ENCODE data around the gene ACSF3. TPM values are rescaled to one million over a fixed set of nuclear protein-coding genes. Genes with fewer than 3 reads are reported as not detected.

Gene ACSF3
- total and polyA plus RNA-seq, 2 donors (not counting 1 experiment from before 2014, with no cell fraction given) = 9.2 to 23.1 TPM

DNA sequence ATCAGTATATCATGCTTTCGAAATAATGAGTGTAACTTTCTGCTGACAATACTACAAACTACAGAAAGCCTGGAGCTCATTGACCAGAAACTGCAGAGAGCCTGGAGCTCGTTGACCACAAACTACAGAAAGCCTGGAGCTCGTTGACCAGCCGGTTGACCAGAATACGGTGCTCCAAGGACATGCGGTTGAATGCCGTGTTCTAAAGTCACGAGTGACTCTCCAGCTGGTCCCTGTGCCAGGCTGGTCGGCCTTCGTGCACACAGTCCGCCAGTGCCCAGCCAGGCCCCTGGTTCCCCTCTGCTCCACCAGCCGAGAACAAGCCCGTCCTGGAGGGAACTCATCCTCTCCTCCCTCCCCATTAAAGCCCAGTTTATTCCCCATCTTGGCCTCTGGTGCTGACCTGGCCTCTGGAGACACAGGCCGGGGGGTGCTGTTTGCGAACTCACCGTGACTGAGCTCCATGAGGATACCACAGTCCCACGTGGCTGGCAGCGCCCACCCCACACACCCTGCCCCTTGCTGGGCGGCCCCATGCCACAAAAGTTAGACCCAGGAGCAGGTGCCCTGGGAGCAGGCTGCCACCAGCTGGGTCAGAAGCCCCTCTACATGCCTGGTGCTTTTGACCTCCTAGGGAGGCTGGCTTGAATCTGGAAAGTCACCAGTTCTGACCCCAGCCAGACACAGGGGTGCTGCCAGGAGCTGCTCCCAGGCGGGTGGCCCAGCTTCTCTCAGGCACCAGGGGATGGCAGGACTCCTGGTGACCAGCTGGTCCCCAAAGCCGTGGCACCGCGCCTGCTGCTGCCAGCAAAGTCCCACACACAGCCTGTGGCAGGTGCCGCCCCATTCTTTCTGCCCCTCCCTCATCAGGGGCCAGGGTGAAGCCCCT, 62.4 kb downstream of the ACSF3 start:
- Histone ChIP-seq H4K20me1 (ENCODE audit: control insufficient read depth, extremely low read depth, insufficient read depth, low read length) (no peaks in the 10 kb centered on the region), H3K4me2 (ENCODE audit: extremely low read depth, insufficient read depth, low read length) (no peak overlapping the region), H3K27ac (ENCODE audit: insufficient read depth, low read length) (no peak overlapping the region), H3K4me3 (replicated peaks in 1 of 4; ENCODE audit: control extremely low read depth in 1 of 4, insufficient read depth in 1 of 4, low read depth in 3 of 4, low read length in 4 of 4) (no peak overlapping the region), H3K79me2 (ENCODE audit: control insufficient read depth, insufficient read depth, low read length) (no peaks in the 10 kb centered on the region), H3K9ac (ENCODE audit: insufficient read depth, low read length) (no peak overlapping the region), H3K4me1 (ENCODE audit: control insufficient read depth, extremely low read depth, insufficient read depth, low read length) (peaks cover 5% of the 10 kb centered on the region), H3K36me3 (ENCODE audit: control insufficient read depth, insufficient read depth, low read length) (no peaks in the 10 kb centered on the region), H3K27me3 (ENCODE audit: control insufficient read depth, insufficient read depth, low read length) (no peaks in the 10 kb centered on the region), H2AFZ (ENCODE audit: low read length) (no peak overlapping the region), H3K9me3 (ENCODE audit: control insufficient read depth, insufficient read depth, low read depth, low read length) (no peaks in the 10 kb centered on the region)
- DNase-seq (ENCODE audit: low read depth in 2 of 2) = no peak
- no peak for TF ChIP-seq EZH2 (IDR thresholded peaks at IDR 0.05; ENCODE audit: low read length, missing control alignments)
- no peak for TF ChIP-seq CTCF (conservative IDR thresholded peaks at IDR 0.05 in 1 of 2, IDR thresholded peaks at IDR 0.05 in 1 of 2; ENCODE audit: low read depth in 1 of 2, low read length in 2 of 2)

DNA sequence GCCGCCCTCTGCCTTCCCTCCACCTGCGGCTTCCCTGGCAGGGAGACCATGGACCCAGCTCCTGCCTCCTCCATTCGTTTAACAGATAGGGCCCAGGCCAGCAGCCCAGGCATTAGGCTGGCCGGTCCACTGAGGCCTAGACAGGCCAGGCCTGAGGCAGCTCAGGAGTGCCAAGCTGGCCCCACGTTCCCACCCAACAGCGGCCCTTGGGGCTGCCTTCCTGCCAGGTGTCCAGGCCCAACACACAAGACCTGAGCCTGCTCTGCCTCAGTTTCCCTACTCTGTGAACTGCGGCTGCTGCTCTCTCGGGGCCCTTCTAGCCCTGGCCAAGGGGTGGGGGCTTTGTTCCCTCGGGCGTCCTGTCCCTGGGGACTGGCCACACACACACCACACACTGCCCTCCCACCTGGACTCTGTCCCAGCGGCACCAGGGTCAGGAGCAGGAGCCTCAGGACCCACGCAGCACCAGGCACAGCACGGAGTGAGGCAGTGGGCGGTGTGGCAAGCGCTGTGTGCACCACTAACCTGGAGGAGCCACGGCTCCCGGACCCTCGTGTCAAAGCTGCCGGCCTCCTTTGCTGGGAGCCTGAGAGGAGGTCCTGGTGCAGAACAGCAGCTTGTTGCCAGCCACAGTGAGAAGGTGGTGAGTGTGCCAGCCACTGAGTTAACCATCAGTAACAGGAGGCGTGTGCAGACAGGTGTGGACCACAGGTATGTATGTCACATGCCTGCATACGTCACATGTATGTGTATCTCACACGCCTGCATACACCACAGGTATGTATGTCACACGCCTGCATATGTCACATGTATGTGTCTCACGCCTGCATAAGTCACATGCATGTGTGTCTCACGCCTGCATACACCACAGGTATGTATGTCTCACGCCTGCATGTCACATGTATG, 63.3 kb downstream of the ACSF3 start:
- Histone ChIP-seq H3K9me3 (ENCODE audit: control insufficient read depth, insufficient read depth, low read depth, low read length) (no peaks in the 10 kb centered on the region), H2AFZ (ENCODE audit: low read length) (no peak overlapping the region), H3K79me2 (ENCODE audit: control insufficient read depth, insufficient read depth, low read length) (no peaks in the 10 kb centered on the region), H3K4me2 (ENCODE audit: extremely low read depth, insufficient read depth, low read length) (no peak overlapping the region), H3K27ac (ENCODE audit: insufficient read depth, low read length) (no peak overlapping the region), H3K4me1 (ENCODE audit: control insufficient read depth, extremely low read depth, insufficient read depth, low read length) (peaks cover 5% of the 10 kb centered on the region), H3K27me3 (ENCODE audit: control insufficient read depth, insufficient read depth, low read length) (no peaks in the 10 kb centered on the region), H3K4me3 (replicated peaks in 1 of 4; ENCODE audit: control extremely low read depth in 1 of 4, insufficient read depth in 1 of 4, low read depth in 3 of 4, low read length in 4 of 4) (no peak overlapping the region), H4K20me1 (ENCODE audit: control insufficient read depth, extremely low read depth, insufficient read depth, low read length) (no peaks in the 10 kb centered on the region), H3K9ac (ENCODE audit: insufficient read depth, low read length) (no peak overlapping the region), H3K36me3 (ENCODE audit: control insufficient read depth, insufficient read depth, low read length) (no peaks in the 10 kb centered on the region)
- no peak for DNase-seq (ENCODE audit: low read depth in 2 of 2)
- TF ChIP-seq EZH2 (IDR thresholded peaks at IDR 0.05; ENCODE audit: low read length, missing control alignments) (no peak), CTCF (conservative IDR thresholded peaks at IDR 0.05 in 1 of 2, IDR thresholded peaks at IDR 0.05 in 1 of 2; ENCODE audit: low read depth in 1 of 2, low read length in 2 of 2) (no peak)

DNA sequence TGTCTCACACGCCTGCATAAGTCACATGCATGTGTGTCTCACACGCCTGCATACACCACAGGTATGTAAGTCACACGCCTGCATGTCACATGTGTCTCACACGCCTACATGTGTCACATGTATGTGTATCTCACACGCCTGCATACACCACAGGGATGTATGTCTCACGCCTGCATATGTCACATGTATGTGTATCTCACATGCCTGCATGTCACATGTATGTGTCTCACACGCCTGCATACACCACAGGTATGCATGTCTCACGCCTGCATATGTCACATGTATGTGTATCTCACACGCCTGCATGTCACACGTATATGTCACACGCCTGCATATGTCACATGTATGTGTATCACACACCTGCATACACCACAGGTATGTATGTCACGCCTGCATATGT, 64.1 kb downstream of the ACSF3 start:
- Histone ChIP-seq H3K9me3 (ENCODE audit: control insufficient read depth, insufficient read depth, low read depth, low read length) (no peaks in the 10 kb centered on the region), H3K27ac (ENCODE audit: insufficient read depth, low read length) (no peak overlapping the region), H3K9ac (ENCODE audit: insufficient read depth, low read length) (no peak overlapping the region), H3K27me3 (ENCODE audit: control insufficient read depth, insufficient read depth, low read length) (no peaks in the 10 kb centered on the region), H3K4me1 (ENCODE audit: control insufficient read depth, extremely low read depth, insufficient read depth, low read length) (peaks cover 5% of the 10 kb centered on the region), H3K4me3 (replicated peaks in 1 of 4; ENCODE audit: control extremely low read depth in 1 of 4, insufficient read depth in 1 of 4, low read depth in 3 of 4, low read length in 4 of 4) (no peak overlapping the region), H2AFZ (ENCODE audit: low read length) (no peak overlapping the region), H4K20me1 (ENCODE audit: control insufficient read depth, extremely low read depth, insufficient read depth, low read length) (no peaks in the 10 kb centered on the region), H3K79me2 (ENCODE audit: control insufficient read depth, insufficient read depth, low read length) (no peaks in the 10 kb centered on the region), H3K36me3 (ENCODE audit: control insufficient read depth, insufficient read depth, low read length) (no peaks in the 10 kb centered on the region), H3K4me2 (ENCODE audit: extremely low read depth, insufficient read depth, low read length) (no peak overlapping the region)
- TF ChIP-seq EZH2 (IDR thresholded peaks at IDR 0.05; ENCODE audit: low read length, missing control alignments) = no peak
- no peak for TF ChIP-seq CTCF (conservative IDR thresholded peaks at IDR 0.05 in 1 of 2, IDR thresholded peaks at IDR 0.05 in 1 of 2; ENCODE audit: low read depth in 1 of 2, low read length in 2 of 2)
- DNase-seq (ENCODE audit: low read depth in 2 of 2) = no peak

Measured in fibroblast of lung (primary cell).